Mammary epithelial cell (primary cell): ENCODE data around the gene GTPBP6.

ENCODE experiments used
- CTCF ChIP-seq, 2 donors: IDR thresholded peaks in 1 of 2; conservative IDR thresholded peaks in 1 of 2; 2 replicates each; pipeline ENCODE4 v1.5.1; 2011 to 2012; ENCODE audit warnings: inconsistent platforms in 2 of 2, low read length in 2 of 2, mild to moderate bottlenecking in 2 of 2, control low read depth in 1 of 2, low read depth in 1 of 2; ENCODE audit not compliant: insufficient read depth in 1 of 2; ENCODE audit errors: extremely low read depth in 1 of 2
- EZH2 ChIP-seq: IDR thresholded peaks from 2 replicates; pipeline ENCODE4 v1.6.1; 2012; ENCODE audit warnings: low read length, inconsistent platforms, borderline replicate concordance

- TF ChIP-seq CTCF (conservative IDR thresholded peaks at IDR 0.05 in 1 of 2, IDR thresholded peaks at IDR 0.05 in 1 of 2; ENCODE audit: extremely low read depth in 1 of 2, insufficient read depth in 1 of 2, low read depth in 1 of 2, low read length in 2 of 2) = no peak
- TF ChIP-seq EZH2 = no peak
These were observed 28.9 kb upstream of the GTPBP6 start for GRCh38 chrX:347351-348117.
